Activated CD4-positive, CD25-positive, alpha-beta regulatory T cell (primary cell): ENCODE results near the gene OR56A5.
"Not testable (repeated sequence)": the region's sequence is repeated elsewhere in the genome, so short reads cannot be mapped to it uniquely, and the experiment has no call there.

Experiments used
- DNase-seq, 4 experiments: peaks; one replicate each; lab custom pipeline; 2025; lab: John Stamatoyannopoulos, UW

Gene OR56A5

GRCh38 chr11:5968394-5968793 lies at the start of gene OR56A5:
OR56A5 (minus strand) TSS chr11:5968494; CDS start chr11:5968494, 0 bp downstream.
- no peak for DNase-seq

- DNase-seq: no peak
Observed at GRCh38 chr11:6013042-6013441, 44.7 kb upstream of the OR56A5 start.

- DNase-seq: no peak
Observed at GRCh38 chr11:6012035-6012668, 43.9 kb upstream of the OR56A5 start.

- DNase-seq: no peak
Observed at GRCh38 chr11:6006846-6007245, 38.6 kb upstream of the OR56A5 start, which contains the start of gene OR56A4. OR56A4 (minus strand) TSS chr11:6006946; CDS start chr11:6002992, 3,954 bp downstream.

GRCh38 chr11:6006395-6006794 lies 38.1 kb upstream of the OR56A5 start:
- no peak for DNase-seq

GRCh38 chr11:6002202-6002699 lies 34.0 kb upstream of the OR56A5 start:
- DNase-seq: no peak

GRCh38 chr11:5994791-5995190 lies 26.5 kb upstream of the OR56A5 start:
- no peak for DNase-seq

GRCh38 chr11:5992604-5993251 lies 24.4 kb upstream of the OR56A5 start:
- no peak for DNase-seq

- no peak for DNase-seq
Observed at GRCh38 chr11:5992150-5992549, 23.9 kb upstream of the OR56A5 start.

- no peak for DNase-seq
Observed at GRCh38 chr11:5989203-5989602, 20.9 kb upstream of the OR56A5 start.

GRCh38 chr11:5986885-5987284 lies 18.6 kb upstream of the OR56A5 start, which contains the start of gene OR52L1:
OR52L1 (minus strand) TSS chr11:5986985; CDS start chr11:5986930, 55 bp downstream.
- DNase-seq: no peak

GRCh38 chr11:5983443-5983842 lies 15.1 kb upstream of the OR56A5 start:
- DNase-seq: no peak

- DNase-seq: no peak
Observed at GRCh38 chr11:5973530-5973929, 5.2 kb upstream of the OR56A5 start.

- DNase-seq: no peak
Observed at GRCh38 chr11:5967708-5968107, 586 bp downstream of the OR56A5 start.

- no peak for DNase-seq
Observed at GRCh38 chr11:5966958-5967357, 1.3 kb downstream of the OR56A5 start.

- DNase-seq: not testable (repeated sequence)
Observed at GRCh38 chr11:5960704-5961320, 7.5 kb downstream of the OR56A5 start.

GRCh38 chr11:5955586-5955985 lies 12.7 kb downstream of the OR56A5 start:
- no peak for DNase-seq

GRCh38 chr11:5941951-5942350 lies 26.3 kb downstream of the OR56A5 start, which contains the start of gene OR56A3:
OR56A3 (plus strand) TSS chr11:5942251; CDS start chr11:5947347, 5,096 bp downstream.
- DNase-seq: no peak

- no peak for DNase-seq
Observed at GRCh38 chr11:5940748-5941147, 27.5 kb downstream of the OR56A5 start.

- DNase-seq: no peak
Observed at GRCh38 chr11:5938603-5938965, 29.7 kb downstream of the OR56A5 start.

GRCh38 chr11:5937868-5938602 lies 30.3 kb downstream of the OR56A5 start:
- DNase-seq: no peak

- DNase-seq: no peak
Observed at GRCh38 chr11:5933116-5933515, 35.2 kb downstream of the OR56A5 start.
